Glomerular visceral epithelial cell (primary cell): ENCODE measurements around the gene EBF3.

Source experiments
- DNase-seq: peaks from one replicate; pipeline ENCODE4 v3.0.0-alpha.2; 2016; ENCODE audit errors: extremely low spot score

Gene EBF3

GRCh38 chr10:129971381-129972144, 7.5 kb upstream of the EBF3 start:
- no peak for DNase-seq

DNA sequence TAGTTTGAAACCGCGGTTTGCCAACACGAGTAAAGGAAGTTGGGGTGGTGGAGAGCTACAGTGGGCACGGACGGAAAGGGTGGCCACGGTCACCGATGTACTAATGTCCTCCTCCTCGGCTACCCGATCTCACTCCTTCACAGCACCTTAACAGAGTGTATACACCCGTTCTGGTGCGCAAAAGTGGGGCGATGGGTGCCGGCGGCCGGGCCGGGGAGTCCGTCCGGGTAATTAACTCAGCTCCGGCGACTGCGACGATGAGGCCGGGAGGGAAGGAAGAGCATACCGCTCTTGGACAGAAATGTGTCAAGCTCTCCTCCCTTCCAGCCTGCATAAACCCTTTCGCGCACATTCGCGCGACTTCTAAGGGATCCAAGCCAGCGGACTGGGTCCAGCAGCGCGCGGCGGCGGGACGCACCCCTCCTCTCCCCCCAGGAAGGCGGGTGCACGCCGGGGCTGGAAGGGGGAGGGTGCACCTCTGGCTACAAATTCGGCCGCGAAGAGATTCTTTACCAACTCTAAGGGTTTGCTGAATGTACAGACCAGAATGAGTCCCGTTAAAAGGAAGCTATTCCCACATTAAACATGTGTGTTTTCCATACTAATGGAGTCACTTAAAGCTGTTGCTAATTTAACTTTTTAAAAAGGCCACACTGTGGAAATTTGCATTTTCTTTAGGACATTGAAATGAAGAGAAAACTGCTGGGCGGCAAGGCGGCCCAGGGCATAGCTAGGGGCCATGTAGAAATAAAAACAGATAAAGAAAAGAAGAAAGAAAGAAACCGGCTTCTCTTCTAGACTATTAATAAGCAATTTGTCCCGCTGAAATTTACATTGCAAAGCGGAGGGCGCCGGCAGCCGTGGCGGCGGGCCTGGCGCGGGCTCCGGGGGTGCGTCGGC, 6.6 kb upstream of the EBF3 start:
- DNase-seq = no peak

GRCh38 chr10:129969911-129970464, 5.9 kb upstream of the EBF3 start:
- DNase-seq = no peak

GRCh38 chr10:129969184-129969910, 5.3 kb upstream of the EBF3 start:
- DNase-seq = no peak

GRCh38 chr10:129968853-129969183, 4.7 kb upstream of the EBF3 start:
- DNase-seq = no peak

GRCh38 chr10:129968020-129968852, 4.2 kb upstream of the EBF3 start:
- DNase-seq = no peak

GRCh38 chr10:129967579-129968019, 3.5 kb upstream of the EBF3 start:
- DNase-seq = no peak

DNA sequence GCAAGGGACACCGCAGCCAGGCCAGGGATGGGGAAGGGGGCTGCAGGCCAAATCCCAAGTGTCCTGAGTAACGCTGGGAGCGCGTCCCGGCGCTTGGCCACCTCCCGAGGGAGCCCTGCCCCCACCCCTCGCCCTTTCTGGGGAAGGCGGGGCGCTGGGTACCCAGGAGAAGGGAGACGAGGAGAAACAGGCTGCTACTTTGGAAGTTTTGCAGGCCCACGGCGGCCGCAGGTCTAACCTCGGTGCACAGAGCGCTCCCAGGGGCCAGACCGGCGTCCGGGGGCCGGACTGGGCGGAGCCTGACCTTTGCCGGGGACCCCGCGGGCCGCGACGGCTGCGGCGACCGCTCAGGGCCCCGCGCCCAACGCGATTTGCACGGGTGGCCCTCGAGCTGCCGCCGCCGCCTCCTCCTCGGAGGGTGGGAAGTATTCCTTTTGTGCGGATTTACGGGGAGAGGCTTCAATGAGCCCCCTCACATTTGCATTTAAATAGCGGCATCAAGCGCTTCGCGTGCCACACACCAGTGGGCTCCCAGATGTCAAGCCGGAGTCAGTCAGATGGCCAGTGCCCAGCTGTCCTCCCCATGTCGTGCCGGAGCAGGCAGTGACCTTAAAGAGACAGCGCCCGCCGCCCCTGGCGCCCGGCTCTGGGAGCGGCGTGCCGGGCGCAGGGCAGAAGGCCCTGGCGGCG, 3.0 kb upstream of the EBF3 start:
- no peak for DNase-seq

DNA sequence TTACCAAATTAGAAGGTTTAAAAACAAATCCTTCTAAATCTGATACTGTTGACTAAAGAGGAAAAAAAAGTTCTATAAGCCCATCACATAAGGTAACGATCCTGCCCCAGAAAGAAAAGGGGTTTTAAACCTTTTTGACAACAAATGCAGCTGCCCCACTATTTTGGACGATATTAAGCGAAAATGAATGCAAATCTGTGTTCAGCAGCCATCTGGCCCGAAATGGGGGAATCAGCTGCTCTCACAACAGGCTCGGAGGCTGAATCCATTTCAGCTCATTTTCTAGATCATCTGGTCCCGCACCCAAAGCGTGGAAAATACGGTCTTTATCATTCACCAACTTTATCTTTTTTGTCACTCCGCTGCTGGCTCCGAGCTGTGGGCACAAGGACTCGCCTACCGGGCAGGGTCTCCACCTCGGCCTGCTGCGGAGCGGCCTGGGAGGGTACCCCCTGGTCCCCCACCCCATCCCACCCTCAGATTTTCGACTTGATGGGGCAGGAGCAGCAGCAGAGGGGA, 2.4 kb upstream of the EBF3 start:
- DNase-seq = no peak

GRCh38 chr10:129965959-129966358, 1.9 kb upstream of the EBF3 start:
- no peak for DNase-seq

GRCh38 chr10:129965425-129965808, 1.3 kb upstream of the EBF3 start:
- DNase-seq = no peak

DNA sequence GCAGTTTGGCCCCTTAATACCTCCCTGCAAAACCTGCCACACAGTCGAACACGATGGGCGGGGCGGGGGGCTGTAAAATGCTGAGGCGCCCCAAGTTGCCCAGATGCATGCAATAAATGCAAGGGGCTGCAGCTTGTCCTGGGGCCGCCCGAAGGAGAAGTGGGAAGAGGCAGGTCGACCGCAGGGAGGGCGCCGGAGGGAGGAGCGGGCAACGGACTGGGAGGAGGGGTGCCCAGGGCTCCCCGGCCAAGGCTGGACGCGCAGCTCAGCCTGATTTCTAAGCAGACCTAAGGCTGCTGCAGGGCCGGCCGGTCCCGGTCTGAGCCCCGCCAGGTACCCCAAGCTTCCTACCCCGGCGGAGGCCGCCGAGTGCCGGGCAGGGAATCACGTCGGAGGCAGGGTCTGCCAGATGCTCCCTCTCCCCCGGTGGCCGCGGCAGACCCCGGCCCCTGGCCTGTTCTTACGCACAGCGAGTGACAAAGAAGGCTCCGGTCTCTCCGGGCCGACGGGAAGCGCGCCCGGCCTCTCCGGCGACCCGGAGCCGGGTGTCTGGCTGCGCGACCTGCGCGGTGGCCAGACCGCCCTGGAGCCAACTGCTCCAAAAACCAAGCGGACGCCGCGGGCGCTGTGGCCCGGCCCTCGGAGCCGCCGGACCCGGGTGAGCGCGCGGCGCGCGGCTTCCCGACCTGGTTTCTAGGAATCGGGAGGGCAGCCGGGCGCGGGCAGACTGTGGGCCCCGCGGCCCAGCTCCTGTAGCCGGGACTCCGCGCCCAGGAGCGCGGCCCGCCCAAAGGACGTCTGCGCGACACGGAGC, 744 bp upstream of the EBF3 start:
- no peak for DNase-seq

DNA sequence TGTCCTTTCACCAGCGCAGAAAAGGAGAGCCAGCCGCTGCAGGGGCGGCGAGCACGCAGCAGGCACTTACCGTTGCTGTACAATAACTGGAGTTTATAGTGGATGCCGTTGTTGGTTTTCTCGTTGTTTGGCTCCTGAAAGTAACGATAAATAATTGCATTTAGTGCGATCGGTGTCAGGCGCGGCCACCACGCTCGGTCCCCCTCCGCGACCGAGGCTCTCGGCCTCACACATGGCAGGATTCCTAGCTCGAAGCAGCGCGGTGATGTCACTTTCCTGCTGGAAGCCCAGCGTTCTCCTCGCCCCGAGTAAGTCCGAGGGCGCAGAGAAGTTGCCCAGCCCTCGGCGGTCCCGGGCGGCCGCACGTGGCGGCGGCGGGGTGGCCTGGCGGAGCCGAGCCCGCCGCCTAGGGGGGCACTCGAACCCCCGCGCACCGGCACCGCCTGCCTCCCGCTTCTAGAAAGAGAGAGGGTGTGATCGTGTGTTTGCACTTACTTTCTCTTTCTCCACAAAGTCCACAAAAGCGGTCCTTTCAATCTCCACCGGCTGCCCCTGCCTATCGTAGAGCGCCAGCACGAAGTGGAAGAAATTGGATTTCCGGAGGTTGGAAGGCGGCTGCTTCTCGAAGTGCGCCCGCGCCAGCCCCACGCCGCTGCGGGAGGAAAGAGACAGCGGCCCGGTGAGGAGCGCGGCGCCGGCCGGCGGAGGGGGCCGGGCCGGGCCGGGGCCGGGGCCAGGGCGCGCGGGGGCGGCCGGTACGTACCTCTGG, 1.0 kb downstream of the EBF3 start:
- DNase-seq = no peak

GRCh38 chr10:129962031-129962871, 1.8 kb downstream of the EBF3 start:
- no peak for DNase-seq

DNA sequence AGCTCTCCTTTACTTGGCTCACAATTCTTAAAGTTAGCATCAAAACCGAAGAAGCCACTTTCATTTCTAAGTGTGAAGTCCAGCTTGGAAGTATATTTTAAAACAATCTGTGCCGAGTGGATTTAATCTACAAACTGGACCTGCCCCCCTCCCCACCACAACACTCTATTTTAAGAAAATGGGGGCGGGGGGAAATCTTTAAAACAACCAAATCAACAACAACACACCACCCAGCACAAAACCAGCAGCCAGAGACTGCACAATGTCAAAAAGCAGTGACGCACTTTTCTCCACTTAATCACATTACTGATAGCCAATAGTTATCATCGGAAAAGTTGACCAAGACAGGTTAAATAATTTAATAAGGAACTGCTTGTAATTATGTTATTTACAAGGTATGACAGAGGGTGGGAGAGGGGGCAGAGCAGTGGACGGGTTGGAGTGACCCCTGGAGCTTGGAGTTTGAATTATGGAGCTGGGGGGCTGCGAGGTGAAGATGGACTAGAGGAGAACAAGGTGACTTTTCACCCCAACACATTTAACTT, 2.8 kb downstream of the EBF3 start:
- no peak for DNase-seq

- DNase-seq = no peak
Observed at GRCh38 chr10:129960481-129961156, 3.5 kb downstream of the EBF3 start.
